Chondrocyte (in vitro differentiated cells): ENCODE data around the gene CHD8. TPM values are rescaled to one million over a fixed set of nuclear protein-coding genes. Genes with fewer than 3 reads are reported as not detected.
A peak's percentile ranks its signal among the peaks of the same experiment; 100 is the strongest.

ENCODE experiments used
- DNase-seq: peaks from one replicate; pipeline ENCODE4 v3.0.0; 2021; ENCODE audit warnings: mixed read lengths, low spot score
- H3K27ac Mint-ChIP-seq: one replicate; pipeline ENCODE4 v1.8.0; 2021; ENCODE audit warnings: mild to moderate bottlenecking, moderate library complexity, mixed read lengths; ENCODE audit not compliant: unreplicated experiment
- H3K27me3 Mint-ChIP-seq: 2 replicates; pipeline ENCODE4 v1.8.0; 2021; ENCODE audit warnings: low read depth, mixed read lengths
- H3K36me3 Mint-ChIP-seq: 2 replicates; pipeline ENCODE4 v1.8.0; 2021; ENCODE audit warnings: low read depth, mixed read lengths
- H3K4me1 Mint-ChIP-seq: 2 replicates; pipeline ENCODE4 v1.8.0; 2021; ENCODE audit warnings: low read depth, mild to moderate bottlenecking, mixed read lengths
- H3K4me3 Mint-ChIP-seq: one replicate; pipeline ENCODE4 v1.8.0; 2021; ENCODE audit warnings: mild to moderate bottlenecking, moderate library complexity, mixed read lengths; ENCODE audit not compliant: unreplicated experiment
- H3K9me3 Mint-ChIP-seq: 2 replicates; pipeline ENCODE4 v1.8.0; 2021; ENCODE audit warnings: low read depth, mixed read lengths
- long read RNA-seq: library from polyadenylated mRNA; stranded (forward); transcript quantifications from one replicate; pipeline ENCODE4 v2.0.0, GENCODE V29; 2021
- total RNA-seq: library from RNA; stranded (reverse); gene quantifications from 3 replicates; pipeline ENCODE4 v1.2.1, GENCODE V29; 2021
- TF ChIP-seq, protein P1 (sequence below): fragments of 200-600 bp; sonication (generic); IDR thresholded peaks from 2 replicates; pipeline ENCODE4 v1.5.0; 2021; ENCODE audit warnings: antibody characterized with exemption, mild to moderate bottlenecking, moderate library complexity

CHD8 gene, protein sequence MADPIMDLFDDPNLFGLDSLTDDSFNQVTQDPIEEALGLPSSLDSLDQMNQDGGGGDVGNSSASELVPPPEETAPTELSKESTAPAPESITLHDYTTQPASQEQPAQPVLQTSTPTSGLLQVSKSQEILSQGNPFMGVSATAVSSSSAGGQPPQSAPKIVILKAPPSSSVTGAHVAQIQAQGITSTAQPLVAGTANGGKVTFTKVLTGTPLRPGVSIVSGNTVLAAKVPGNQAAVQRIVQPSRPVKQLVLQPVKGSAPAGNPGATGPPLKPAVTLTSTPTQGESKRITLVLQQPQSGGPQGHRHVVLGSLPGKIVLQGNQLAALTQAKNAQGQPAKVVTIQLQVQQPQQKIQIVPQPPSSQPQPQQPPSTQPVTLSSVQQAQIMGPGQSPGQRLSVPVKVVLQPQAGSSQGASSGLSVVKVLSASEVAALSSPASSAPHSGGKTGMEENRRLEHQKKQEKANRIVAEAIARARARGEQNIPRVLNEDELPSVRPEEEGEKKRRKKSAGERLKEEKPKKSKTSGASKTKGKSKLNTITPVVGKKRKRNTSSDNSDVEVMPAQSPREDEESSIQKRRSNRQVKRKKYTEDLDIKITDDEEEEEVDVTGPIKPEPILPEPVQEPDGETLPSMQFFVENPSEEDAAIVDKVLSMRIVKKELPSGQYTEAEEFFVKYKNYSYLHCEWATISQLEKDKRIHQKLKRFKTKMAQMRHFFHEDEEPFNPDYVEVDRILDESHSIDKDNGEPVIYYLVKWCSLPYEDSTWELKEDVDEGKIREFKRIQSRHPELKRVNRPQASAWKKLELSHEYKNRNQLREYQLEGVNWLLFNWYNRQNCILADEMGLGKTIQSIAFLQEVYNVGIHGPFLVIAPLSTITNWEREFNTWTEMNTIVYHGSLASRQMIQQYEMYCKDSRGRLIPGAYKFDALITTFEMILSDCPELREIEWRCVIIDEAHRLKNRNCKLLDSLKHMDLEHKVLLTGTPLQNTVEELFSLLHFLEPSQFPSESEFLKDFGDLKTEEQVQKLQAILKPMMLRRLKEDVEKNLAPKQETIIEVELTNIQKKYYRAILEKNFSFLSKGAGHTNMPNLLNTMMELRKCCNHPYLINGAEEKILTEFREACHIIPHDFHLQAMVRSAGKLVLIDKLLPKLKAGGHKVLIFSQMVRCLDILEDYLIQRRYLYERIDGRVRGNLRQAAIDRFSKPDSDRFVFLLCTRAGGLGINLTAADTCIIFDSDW (N-terminal part only)
- 69.7 to 86.2 TPM (median 69.8 TPM) in 3 replicates for total RNA-seq
- long read RNA-seq, partial matches to known transcripts, result 1 of 1 reads
- long read RNA-seq, other reads (novel, unspliced or antisense), result 0 of 1 reads

DNA sequence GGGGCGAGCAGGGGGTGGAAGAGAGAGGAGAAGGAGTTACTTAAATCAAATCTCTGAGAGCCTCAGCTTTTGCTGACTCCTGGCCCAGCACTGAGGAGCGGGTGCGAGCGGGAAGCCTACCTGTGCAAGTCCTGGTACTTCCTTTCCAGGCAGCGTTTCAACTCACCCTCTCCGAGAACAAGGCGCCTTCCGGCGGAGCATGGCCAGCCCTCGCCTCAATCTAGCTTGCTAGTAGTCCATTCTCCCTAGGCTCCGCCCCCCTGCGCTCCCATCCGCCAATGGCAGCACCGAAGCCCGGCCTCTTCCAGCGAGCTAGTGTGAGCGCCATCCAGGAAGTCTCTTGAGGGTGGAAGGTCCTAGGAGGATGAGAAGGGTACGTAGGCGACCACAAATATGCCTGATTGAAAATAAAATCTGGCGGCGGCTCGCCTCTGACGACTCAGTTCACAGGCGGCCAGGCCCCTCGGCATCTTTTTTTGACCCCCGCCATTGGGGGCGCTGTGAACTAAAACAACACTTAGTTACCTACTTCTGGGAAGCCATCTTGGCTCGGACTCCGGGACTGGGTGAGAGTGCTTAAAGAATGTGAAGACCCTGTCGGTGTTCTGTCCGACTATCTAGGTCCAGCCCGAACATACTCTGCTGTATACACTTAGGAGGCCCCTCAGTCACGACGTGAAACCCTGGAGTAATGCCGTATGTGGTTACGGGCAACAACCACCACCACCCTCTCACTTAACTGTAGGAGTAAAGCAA is at the start of gene CHD8:
CHD8 (minus strand) TSS at position 212 of the 756 bp plus-strand sequence. CDS start 24,480 bp downstream, outside the sequence.
- Mint-ChIP-seq H3K27me3 (no peaks in the 10 kb centered on the region), H3K27ac (peak within 1 kb of the TSS; percentile 100)

DNA sequence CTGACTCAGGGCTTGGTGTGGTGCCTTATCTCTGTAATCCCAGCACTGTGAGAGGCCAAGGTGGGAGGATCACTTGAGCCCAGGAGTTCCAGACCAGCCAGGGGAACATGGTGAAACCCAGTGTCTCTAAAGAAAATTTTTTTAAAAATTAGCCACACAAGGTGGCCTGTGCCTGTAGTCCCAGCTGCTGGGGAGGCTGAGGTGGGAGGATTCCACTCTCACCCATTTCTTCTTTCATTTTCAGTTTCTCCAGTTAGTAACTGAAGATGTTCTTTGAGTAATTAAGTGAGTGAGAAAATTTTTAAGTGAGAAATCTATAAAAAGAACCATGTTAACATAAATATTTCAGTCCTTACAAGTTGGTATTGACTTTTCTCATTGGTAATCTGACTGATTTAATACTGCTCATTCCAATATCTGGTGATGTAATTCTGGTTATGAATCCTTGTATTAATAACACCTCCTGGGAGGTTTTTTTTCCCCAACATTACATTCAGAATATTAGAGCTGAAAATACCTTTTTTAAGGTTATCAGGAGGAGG is 49.2 kb upstream of the CHD8 start:
- Mint-ChIP-seq H3K9me3 (no peaks in the 10 kb centered on the region), H3K27me3 (no peaks in the 10 kb centered on the region), H3K4me3 (no peak overlapping the region), H3K27ac (no peak overlapping the region), H3K36me3 (peaks cover 19% of the 10 kb centered on the region), H3K4me1 (peaks cover 14% of the 10 kb centered on the region)
- DNase-seq, result no peak
- TF ChIP-seq, protein P1, sequence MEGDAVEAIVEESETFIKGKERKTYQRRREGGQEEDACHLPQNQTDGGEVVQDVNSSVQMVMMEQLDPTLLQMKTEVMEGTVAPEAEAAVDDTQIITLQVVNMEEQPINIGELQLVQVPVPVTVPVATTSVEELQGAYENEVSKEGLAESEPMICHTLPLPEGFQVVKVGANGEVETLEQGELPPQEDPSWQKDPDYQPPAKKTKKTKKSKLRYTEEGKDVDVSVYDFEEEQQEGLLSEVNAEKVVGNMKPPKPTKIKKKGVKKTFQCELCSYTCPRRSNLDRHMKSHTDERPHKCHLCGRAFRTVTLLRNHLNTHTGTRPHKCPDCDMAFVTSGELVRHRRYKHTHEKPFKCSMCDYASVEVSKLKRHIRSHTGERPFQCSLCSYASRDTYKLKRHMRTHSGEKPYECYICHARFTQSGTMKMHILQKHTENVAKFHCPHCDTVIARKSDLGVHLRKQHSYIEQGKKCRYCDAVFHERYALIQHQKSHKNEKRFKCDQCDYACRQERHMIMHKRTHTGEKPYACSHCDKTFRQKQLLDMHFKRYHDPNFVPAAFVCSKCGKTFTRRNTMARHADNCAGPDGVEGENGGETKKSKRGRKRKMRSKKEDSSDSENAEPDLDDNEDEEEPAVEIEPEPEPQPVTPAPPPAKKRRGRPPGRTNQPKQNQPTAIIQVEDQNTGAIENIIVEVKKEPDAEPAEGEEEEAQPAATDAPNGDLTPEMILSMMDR, result no peak

More for the DNA sequence above, at the start of gene CHD8:
- peaks cover 33% of the 10 kb centered on the region for H3K4me1 Mint-ChIP-seq
- H3K36me3 Mint-ChIP-seq, result peaks cover 8% of the 10 kb centered on the region
- TF ChIP-seq, protein P1, result peak; percentile 82
- DNase-seq, result peak; percentile 100
- no peaks in the 10 kb centered on the region for H3K9me3 Mint-ChIP-seq
- peak within 1 kb of the TSS; percentile 91 for H3K4me3 Mint-ChIP-seq

DNA sequence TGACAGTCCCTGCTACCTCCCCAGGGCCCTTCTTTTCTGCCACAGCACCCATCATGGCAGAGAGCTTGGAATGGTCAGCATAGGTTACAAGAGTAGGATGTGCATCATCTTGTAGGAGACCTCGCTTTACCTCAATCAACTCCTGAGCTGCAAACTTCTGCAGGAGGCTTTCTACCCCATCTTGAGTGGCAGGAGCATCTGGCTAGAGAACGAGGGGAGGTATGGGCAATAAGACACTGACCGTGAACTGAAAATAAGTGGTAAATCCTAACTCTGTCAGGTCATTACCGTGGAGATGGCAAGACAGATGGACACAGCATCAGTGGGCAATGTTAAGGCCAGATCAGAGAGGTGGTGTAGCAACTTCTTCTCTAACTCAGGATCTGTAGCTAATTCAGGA is 47.5 kb upstream of the CHD8 start:
- no peak overlapping the region for H3K4me3 Mint-ChIP-seq
- peaks cover 2% of the 10 kb centered on the region for H3K4me1 Mint-ChIP-seq
- no peaks in the 10 kb centered on the region for H3K9me3 Mint-ChIP-seq
- H3K36me3 Mint-ChIP-seq, result peaks cover 31% of the 10 kb centered on the region
- DNase-seq, result no peak
- no peaks in the 10 kb centered on the region for H3K27me3 Mint-ChIP-seq
- TF ChIP-seq, protein P1, result no peak
- H3K27ac Mint-ChIP-seq, result no peak overlapping the region

DNA sequence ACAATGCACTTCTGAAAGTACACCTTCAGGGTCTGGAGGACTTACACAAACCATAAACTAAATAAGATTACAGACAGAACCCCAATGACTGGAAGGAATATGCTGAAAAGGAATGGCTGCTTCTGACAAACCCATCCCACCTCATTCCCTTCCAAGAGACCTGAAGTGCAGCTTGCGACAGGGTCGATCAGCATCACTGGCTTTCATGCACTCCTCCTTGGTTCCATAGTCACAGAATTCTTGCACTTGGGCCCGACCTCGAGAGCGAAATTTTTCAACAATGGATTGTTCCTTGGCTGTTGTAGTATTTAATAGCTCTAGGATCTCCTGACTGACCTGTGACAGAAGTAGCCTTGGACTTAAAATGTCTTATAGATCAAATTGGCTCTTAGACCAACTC is 45.6 kb upstream of the CHD8 start:
- Mint-ChIP-seq H3K27ac (no peak overlapping the region), H3K36me3 (peaks cover 32% of the 10 kb centered on the region)
- no peak for DNase-seq

More for the DNA sequence above, 45.6 kb upstream of the CHD8 start:
- no peaks in the 10 kb centered on the region for H3K9me3 Mint-ChIP-seq
- TF ChIP-seq, protein P1, result no peak
- H3K27me3 Mint-ChIP-seq, result no peaks in the 10 kb centered on the region
- no peak overlapping the region for H3K4me3 Mint-ChIP-seq
- no peaks in the 10 kb centered on the region for H3K4me1 Mint-ChIP-seq
